ENCODE data around the gene FBXO22.
A peak's percentile ranks its signal among the peaks of the same experiment; 100 is the strongest.

The FBXO22 gene

DNA sequence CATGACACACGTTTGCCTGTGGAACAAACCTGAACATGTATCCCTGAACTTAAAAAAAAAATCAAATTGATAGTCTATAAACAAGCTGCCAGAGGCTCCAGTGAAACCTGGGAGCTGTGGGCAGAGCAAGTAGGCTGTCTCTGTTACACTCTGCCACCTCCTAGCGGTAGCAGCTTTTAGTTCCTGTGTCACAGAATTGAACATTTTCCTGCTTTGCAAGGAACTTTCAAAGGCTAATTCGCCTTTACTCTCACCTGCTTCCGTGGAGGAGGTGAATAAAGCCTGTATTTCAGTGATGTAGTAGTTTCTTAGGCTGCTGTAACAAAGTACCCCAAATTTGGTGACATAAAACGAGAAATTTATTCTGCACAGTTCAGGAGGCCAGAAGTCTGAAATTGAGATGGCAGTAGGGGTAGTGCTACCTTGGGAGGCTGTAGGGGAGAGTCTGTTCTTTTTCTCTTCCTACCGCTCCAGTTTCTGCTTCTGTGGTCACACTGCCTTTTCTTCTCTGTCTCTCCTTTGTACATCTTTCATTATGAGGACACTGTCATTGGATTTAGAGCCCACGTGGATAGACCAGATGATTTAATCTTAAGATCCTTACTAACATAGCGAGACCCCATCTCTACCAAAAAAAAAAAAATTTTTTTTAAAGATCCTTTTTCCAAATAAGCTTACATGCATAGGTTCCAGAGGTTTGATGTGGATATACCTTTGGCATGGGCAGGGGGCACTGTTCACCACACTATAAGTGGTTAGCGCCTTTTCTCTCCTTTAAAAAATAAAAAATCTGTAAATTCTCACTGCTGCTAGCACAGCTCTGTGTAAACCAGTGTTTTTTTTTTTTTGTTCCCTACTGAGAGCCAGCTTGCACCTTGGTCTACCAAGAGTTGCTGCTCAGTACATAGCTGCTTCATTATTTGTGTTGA, 25.3 kb downstream of the FBXO22 start:
- H3K4me3 ChIP-seq (ENCODE audit: low read depth, low read length): no peak overlapping the region
- peak; percentile 70 for DNase-seq (ENCODE audit: low read depth)
- TF ChIP-seq, protein P1, sequence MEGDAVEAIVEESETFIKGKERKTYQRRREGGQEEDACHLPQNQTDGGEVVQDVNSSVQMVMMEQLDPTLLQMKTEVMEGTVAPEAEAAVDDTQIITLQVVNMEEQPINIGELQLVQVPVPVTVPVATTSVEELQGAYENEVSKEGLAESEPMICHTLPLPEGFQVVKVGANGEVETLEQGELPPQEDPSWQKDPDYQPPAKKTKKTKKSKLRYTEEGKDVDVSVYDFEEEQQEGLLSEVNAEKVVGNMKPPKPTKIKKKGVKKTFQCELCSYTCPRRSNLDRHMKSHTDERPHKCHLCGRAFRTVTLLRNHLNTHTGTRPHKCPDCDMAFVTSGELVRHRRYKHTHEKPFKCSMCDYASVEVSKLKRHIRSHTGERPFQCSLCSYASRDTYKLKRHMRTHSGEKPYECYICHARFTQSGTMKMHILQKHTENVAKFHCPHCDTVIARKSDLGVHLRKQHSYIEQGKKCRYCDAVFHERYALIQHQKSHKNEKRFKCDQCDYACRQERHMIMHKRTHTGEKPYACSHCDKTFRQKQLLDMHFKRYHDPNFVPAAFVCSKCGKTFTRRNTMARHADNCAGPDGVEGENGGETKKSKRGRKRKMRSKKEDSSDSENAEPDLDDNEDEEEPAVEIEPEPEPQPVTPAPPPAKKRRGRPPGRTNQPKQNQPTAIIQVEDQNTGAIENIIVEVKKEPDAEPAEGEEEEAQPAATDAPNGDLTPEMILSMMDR (conservative IDR thresholded peaks at IDR 0.05; ENCODE audit: low read depth, low read length): peak; percentile 77

DNA sequence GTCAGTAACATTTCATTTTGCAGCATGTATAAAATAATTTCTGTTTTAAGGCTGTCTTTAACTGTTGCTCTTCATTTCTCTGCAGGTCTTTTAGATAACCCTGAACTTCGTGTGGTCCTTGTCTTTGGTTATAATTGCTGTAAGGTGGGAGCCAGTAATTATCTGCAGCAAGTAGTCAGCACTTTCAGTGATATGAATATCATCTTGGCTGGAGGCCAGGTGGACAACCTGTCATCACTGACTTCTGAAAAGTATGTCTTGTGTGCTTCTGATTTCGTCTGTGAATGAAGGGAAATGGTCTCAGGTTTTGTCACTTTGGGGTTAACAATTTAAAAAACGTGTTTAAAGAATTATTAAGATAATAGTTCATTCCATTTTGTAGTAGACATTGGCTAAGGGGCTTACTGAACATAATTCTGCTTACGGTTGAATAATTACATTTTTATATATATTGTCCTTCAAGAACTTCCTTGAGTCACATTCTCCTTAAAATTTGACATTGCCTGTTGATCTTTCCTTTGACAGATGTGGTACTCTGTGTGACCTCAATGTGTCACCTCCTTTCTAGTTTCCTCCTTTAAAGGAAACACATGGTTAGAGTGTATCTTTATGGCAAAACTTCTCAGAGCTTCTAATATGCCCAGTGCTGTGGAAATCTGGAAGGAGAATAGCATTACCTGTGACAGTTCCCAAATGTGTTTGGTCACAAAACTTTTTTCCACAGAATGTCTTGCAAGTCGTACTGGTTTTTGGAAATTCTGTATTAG, 26.3 kb downstream of the FBXO22 start:
- peak; percentile 32 for DNase-seq (ENCODE audit: low read depth)
- TF ChIP-seq, protein P1 (conservative IDR thresholded peaks at IDR 0.05; ENCODE audit: low read depth, low read length): no peak
- no peak overlapping the region for H3K4me3 ChIP-seq (ENCODE audit: low read depth, low read length)

DNA sequence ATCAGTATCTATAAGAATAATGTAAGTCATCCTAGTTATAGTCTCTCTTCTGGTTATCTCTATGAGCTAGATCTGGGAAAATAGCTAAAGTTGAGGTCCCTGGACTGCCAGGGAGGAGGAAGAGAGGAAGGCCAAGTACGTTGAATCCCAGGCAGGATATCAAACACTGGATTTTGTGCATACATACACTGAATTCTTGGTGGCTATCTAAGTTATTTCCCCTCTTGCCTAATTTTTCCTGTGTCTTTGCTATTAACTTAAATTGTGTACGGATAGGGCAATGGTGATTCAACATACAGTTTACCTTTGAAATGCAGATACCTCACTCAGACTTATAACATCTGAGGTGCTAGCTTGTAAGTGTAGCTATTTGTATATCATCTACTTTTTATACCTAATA, 27.2 kb downstream of the FBXO22 start:
- H3K4me3 ChIP-seq (ENCODE audit: low read depth, low read length): no peak overlapping the region
- TF ChIP-seq, protein P1 (conservative IDR thresholded peaks at IDR 0.05; ENCODE audit: low read depth, low read length): no peak
- DNase-seq (ENCODE audit: low read depth): no peak

DNA sequence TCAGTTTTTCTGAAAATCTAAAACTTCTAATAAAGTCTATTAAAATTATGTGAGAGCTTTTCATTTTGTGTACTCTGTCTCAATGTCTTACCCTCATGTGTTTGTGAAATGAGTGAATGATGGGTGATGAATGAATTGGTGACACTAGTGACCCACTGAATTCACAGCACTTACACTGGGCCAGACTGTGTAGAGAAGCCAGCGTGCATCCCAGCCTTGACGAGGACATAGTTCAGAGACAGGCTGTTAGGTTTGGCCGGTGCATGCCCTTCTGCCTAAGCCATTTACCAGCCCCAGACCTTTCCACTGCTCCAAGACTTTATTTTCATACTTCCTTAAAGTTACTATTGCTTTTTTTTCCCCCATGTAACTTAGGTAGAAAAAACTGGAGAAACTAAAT, 38.8 kb downstream of the FBXO22 start:
- TF ChIP-seq, protein P1 (conservative IDR thresholded peaks at IDR 0.05; ENCODE audit: low read depth, low read length): no peak
- no peak for DNase-seq (ENCODE audit: low read depth)
- no peak overlapping the region for H3K4me3 ChIP-seq (ENCODE audit: low read depth, low read length)

DNA sequence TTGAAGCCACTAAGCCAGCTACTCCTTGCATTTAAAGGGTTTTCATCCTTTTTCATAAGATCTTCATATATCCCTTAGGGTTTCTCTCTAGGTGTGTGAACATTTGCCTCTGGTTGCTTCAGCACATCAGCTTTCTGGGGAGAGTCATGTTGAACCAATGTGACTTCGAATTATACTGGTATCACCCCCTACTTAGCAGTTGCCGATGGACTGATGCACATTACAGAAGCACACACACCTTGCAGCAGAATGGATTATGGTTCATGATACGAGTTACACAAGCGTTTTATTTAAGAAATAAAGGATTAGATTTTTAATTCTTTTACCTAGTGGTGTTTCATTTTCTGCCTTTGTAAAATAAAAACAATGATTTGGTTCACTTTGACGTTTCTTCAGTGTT, 39.6 kb downstream of the FBXO22 start:
- TF ChIP-seq, protein P1 (conservative IDR thresholded peaks at IDR 0.05; ENCODE audit: low read depth, low read length): no peak
- no peak overlapping the region for H3K4me3 ChIP-seq (ENCODE audit: low read depth, low read length)
- DNase-seq (ENCODE audit: low read depth): no peak

DNA sequence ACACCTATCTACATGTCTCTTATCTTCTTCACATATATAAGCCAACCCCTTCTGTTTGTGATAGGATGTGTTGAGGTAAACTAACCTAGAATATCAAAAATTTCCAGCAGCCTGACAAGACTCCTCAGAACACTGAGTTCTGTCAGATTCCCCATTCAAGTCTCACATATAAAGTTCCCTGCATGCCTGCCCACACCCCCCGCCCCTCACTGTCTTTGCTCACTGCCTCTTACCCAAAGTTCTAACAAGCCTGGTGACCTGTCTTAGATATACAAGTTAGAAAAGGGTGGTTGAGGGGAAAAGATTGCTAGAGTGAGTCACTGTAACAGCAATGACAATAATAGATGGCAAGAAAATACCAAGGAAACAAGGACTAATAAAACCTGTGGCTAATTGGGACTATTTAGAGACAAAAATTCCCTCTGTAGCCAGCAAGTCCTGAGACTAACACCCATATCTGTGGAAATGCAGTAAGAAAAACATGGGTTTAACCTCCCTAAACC, 40.1 kb downstream of the FBXO22 start:
- no peak for DNase-seq (ENCODE audit: low read depth)
- H3K4me3 ChIP-seq (ENCODE audit: low read depth, low read length): no peak overlapping the region
- TF ChIP-seq, protein P1 (conservative IDR thresholded peaks at IDR 0.05; ENCODE audit: low read depth, low read length): no peak
